ENCODE measurements around the gene TSC2. TPM values are rescaled to one million over a fixed set of nuclear protein-coding genes. Genes with fewer than 3 reads are reported as not detected.

Gene TSC2
- total and polyA plus RNA-seq, 8 donors: 51.0 to 172 (median 83.6) TPM

DNA sequence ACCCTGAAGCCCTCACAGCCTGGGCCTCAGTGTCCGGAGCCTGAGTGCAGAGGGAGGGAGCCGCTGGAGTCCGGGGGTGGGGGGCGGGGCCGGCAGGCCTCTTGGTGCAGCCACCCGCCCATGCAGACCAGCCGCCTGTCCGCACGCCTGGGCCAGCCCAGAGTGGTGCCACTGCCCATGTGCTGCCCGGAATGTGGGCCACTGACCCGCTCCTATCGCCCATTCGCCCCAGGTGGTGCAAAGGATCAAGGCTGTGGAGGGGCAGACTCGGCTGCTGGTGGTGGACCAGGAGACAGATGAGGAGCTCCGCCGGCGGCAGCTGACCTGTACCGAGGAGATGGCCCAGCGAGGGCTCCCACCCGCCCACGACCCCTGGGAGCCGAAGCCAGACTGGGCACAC lies 18.4 kb upstream of the TSC2 start:
- no peak for TF ChIP-seq CTCF (IDR thresholded peaks at IDR 0.05)
- FAIRE-seq (no peak), ATAC-seq (no peak), DNase-seq (peak in 2 of 6 donors; percentile 39 to 73)
- Histone ChIP-seq H3K4me3 (no peak overlapping the region), H3K4me1 (no peaks in the 10 kb centered on the region), H3K27me3 (no peaks in the 10 kb centered on the region), H3K9me3 (no peaks in the 10 kb centered on the region), H3K36me3 (no peaks in the 10 kb centered on the region), H3K27ac (no peak overlapping the region)
- intact Hi-C loops (cut with DNase I): loop anchor here in 1 of 3 donors (5.0 kb wide), 1 partner anchor 113 kb away; no protein-coding TSS in a partner anchor
- 88 to 94% methylated on average over 21 to 22 of the region's 22 CpGs for WGBS, 2 donors

DNA sequence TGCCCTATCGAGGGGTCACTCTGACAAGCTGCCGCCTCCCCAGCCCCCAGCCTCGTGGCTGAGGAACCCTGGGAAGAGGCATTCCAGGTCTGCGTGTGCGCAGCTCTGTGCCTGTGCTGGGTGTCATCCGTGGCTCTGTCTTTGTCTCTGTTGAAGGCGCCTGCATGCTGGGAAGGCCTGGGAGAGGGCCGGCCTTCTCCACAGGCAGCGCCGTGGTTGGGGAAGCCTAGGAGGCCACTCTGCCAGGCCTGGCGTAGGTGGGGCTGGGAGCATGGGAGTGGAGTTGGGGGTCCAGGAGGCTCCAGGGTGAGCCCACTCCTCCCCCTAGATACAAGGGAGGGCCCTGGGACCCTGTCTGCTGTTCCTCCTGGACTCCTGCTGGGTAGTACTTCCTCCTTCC lies 17.7 kb upstream of the TSC2 start:
- no peak overlapping the region for H3K4me3 ChIP-seq

DNA sequence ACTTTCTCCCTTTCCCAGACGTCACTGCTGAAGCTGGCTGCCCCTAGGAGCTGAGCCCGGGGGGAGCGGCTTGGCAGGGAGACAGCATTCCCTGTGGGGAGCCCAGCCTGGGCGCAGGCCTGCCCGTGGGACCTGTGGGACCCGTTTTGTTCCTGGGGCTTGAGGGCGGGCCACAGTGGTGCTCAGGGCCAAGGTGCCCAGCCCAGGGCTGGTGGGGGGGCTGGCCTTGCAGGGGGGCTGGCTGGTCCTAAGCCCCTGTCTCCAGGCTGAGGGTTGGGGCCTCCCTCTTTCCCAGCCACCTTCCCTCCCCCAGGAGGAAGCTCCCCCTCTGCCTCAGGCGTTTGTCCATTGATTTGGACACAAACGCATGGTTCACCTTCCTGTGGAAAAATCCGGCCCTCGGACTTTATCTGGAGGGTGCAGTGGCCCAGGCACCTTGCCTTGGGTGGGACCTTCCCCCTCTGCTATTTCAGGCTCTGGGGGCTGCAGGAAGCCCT lies 16.7 kb upstream of the TSC2 start:
- Histone ChIP-seq H3K9me3 (no peaks in the 10 kb centered on the region), H3K27me3 (no peaks in the 10 kb centered on the region), H3K4me3 (no peak overlapping the region), H3K36me3 (no peaks in the 10 kb centered on the region), H3K4me1 (no peaks in the 10 kb centered on the region), H3K27ac (no peak overlapping the region)
- WGBS, 2 donors: 78 to 87% methylated on average over 10 to 11 of the region's 11 CpGs
- no peak for FAIRE-seq
- intact Hi-C loops (cut with DNase I): no loop called here
- no peak for TF ChIP-seq CTCF (IDR thresholded peaks at IDR 0.05)
- DNase-seq: peak in 1 of 6 donors; percentile 34
- ATAC-seq: no peak

More for the DNA sequence above, 17.7 kb upstream of the TSC2 start:
- FAIRE-seq: no peak
- DNase-seq: peak in 1 of 6 donors; percentile 26
- no peak for ATAC-seq
- intact Hi-C loops (cut with DNase I): no loop called here
- 87 to 93% methylated on average over 11 of the region's 11 CpGs for WGBS, 2 donors
- Histone ChIP-seq H3K4me1 (no peaks in the 10 kb centered on the region), H3K36me3 (no peaks in the 10 kb centered on the region), H3K9me3 (no peaks in the 10 kb centered on the region), H3K27ac (no peak overlapping the region), H3K27me3 (no peaks in the 10 kb centered on the region)
- no peak for TF ChIP-seq CTCF (IDR thresholded peaks at IDR 0.05)

DNA sequence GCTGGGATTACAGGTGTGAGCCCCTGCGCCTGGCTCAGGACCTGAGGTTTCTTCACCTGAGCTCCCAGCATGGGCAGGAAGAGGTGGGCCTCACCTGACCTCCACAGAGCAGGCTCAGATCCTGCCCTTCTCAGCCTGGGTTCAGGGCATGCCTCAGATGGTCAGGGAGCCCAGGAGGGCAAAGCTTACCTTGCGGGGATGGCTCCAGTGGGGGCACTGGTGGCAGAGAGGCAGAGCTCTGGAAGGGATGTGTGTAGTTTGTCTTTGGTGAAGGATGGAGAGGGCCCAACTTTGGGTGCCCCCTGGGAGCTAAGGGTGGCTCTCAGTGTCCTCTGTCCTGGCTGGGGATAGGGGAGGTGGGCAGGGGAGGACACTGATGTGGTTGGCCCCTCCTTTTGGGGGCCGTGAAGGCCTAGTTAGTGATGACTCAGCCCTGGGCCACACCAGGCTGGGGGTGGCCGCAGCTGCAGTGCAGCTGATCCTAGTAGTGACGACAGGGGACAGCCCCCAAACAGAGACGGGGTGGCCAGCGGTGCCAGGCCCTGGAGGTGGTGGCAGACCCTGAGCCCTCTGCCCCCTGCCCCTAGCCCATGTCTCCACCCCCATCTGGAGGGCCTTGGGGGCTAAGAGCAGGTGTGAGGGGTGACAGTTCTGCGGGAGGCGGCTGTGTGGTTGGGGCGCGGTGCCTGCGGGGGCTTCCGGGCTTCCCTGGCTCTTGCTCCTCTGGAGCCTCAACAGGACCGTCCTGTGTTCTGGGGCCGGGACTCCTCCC lies 15.3 kb upstream of the TSC2 start:
- Histone ChIP-seq H3K4me1 (no peaks in the 10 kb centered on the region), H3K9me3 (no peaks in the 10 kb centered on the region), H3K36me3 (no peaks in the 10 kb centered on the region), H3K27ac (peak overlapping the region; percentile 20 to 70 (median 54)), H3K4me3 (no peak overlapping the region), H3K27me3 (no peaks in the 10 kb centered on the region)
- WGBS, 2 donors: 79 to 87% methylated on average over 11 to 15 of the region's 15 CpGs
- ATAC-seq (no peak), DNase-seq (peak in 2 of 6 donors; percentile 38 to 63), FAIRE-seq (no peak)
- no peak for TF ChIP-seq CTCF (IDR thresholded peaks at IDR 0.05)
- intact Hi-C loops (cut with DNase I): no loop called here

Data from pancreas (tissue), 10 donors.